BE2C (cell line): Measurements from ENCODE around the gene STK33.

Experiments
- DNase-seq: peaks from one replicate; pipeline ENCODE4 v3.0.0-alpha.2; 2020
- H3K27me3 ChIP-seq: fragments of 250-450 bp; sonication (Bioruptor Pico); 2 replicates; pipeline ENCODE4 v1.5.1; 2020; ENCODE audit warnings: mild to moderate bottlenecking
- H3K36me3 ChIP-seq: fragments of 250-450 bp; sonication (Bioruptor Pico); 2 replicates; pipeline ENCODE4 v1.5.1; 2020; ENCODE audit warnings: mild to moderate bottlenecking
- H3K4me1 ChIP-seq: fragments of 250-450 bp; sonication (Bioruptor Pico); 2 replicates; pipeline ENCODE4 v1.5.1; 2020
- H3K4me3 ChIP-seq: 2 replicates; pipeline ENCODE4 v1.5.1; 2011; ENCODE audit warnings: low read depth, low read length
- H3K9me3 ChIP-seq: fragments of 250-450 bp; sonication (Bioruptor Pico); 2 replicates; pipeline ENCODE4 v1.5.1; 2020
- CTCF ChIP-seq: IDR thresholded peaks from 2 replicates; pipeline ENCODE4 v1.5.1; 2012; ENCODE audit warnings: mild to moderate bottlenecking, low read depth, low read length

STK33 gene

GRCh38 chr11:8374716-8375115 lies 219.3 kb downstream of the STK33 start:
- H3K4me3 ChIP-seq = no peak overlapping the region
- H3K4me1 ChIP-seq = no peaks in the 10 kb centered on the region
- DNase-seq = no peak
- no peak for TF ChIP-seq CTCF
- no peaks in the 10 kb centered on the region for H3K36me3 ChIP-seq
- no peaks in the 10 kb centered on the region for H3K9me3 ChIP-seq
- no peaks in the 10 kb centered on the region for H3K27me3 ChIP-seq

GRCh38 chr11:8373519-8374432 lies 220.3 kb downstream of the STK33 start:
- no peak for TF ChIP-seq CTCF
- no peak for DNase-seq
- H3K4me1 ChIP-seq = no peaks in the 10 kb centered on the region
- no peak overlapping the region for H3K4me3 ChIP-seq
- no peaks in the 10 kb centered on the region for H3K36me3 ChIP-seq
- no peaks in the 10 kb centered on the region for H3K9me3 ChIP-seq
- no peaks in the 10 kb centered on the region for H3K27me3 ChIP-seq

- no peak overlapping the region for H3K4me3 ChIP-seq
- H3K36me3 ChIP-seq = no peaks in the 10 kb centered on the region
- H3K4me1 ChIP-seq = no peaks in the 10 kb centered on the region
- no peaks in the 10 kb centered on the region for H3K27me3 ChIP-seq
- no peak for TF ChIP-seq CTCF
- H3K9me3 ChIP-seq = no peaks in the 10 kb centered on the region
- DNase-seq = no peak
Measured at GRCh38 chr11:8372641-8373381, 221.2 kb downstream of the STK33 start.

GRCh38 chr11:8371516-8371884 lies 222.5 kb downstream of the STK33 start:
- no peak for DNase-seq
- no peak for TF ChIP-seq CTCF
- Histone ChIP-seq H3K36me3 (no peaks in the 10 kb centered on the region), H3K4me3 (no peak overlapping the region), H3K4me1 (no peaks in the 10 kb centered on the region), H3K27me3 (no peaks in the 10 kb centered on the region), H3K9me3 (no peaks in the 10 kb centered on the region)

- no peaks in the 10 kb centered on the region for H3K4me1 ChIP-seq
- H3K9me3 ChIP-seq = no peaks in the 10 kb centered on the region
- no peak overlapping the region for H3K4me3 ChIP-seq
- H3K27me3 ChIP-seq = no peaks in the 10 kb centered on the region
- no peaks in the 10 kb centered on the region for H3K36me3 ChIP-seq
- no peak for DNase-seq
- no peak for TF ChIP-seq CTCF
Measured at GRCh38 chr11:8370812-8371515, 223.1 kb downstream of the STK33 start.
